ENCODE data around the gene SKIL.

The SKIL gene

GRCh38 chr3:170397685-170398084 lies 40.2 kb downstream of the SKIL start:
- DNase-seq (ENCODE audit: low read depth, low spot score) = no peak

- no peak for DNase-seq (ENCODE audit: low read depth, low spot score)
These were observed 47.6 kb downstream of the SKIL start for GRCh38 chr3:170405101-170405500.

- no peak for DNase-seq (ENCODE audit: low read depth, low spot score)
These were observed 53.0 kb downstream of the SKIL start for GRCh38 chr3:170410428-170411029.

GRCh38 chr3:170413291-170413690 lies 55.8 kb downstream of the SKIL start:
- no peak for DNase-seq (ENCODE audit: low read depth, low spot score)

GRCh38 chr3:170414202-170414663 lies 56.7 kb downstream of the SKIL start:
- DNase-seq (ENCODE audit: low read depth, low spot score) = peak; percentile 67

- no peak for DNase-seq (ENCODE audit: low read depth, low spot score)
These were observed 59.6 kb downstream of the SKIL start for GRCh38 chr3:170417090-170417489.

GRCh38 chr3:170418422-170419398 lies 61.2 kb downstream of the SKIL start, which contains the start of gene CLDN11:
CLDN11 (plus strand) TSS chr3:170418868; CDS start chr3:170419067, 199 bp downstream.
- DNase-seq (ENCODE audit: low read depth, low spot score) = no peak

GRCh38 chr3:170419557-170420087 lies 62.1 kb downstream of the SKIL start:
- no peak for DNase-seq (ENCODE audit: low read depth, low spot score)

GRCh38 chr3:170420307-170420821 lies 62.8 kb downstream of the SKIL start:
- DNase-seq (ENCODE audit: low read depth, low spot score) = no peak

GRCh38 chr3:170421111-170421641 lies 63.7 kb downstream of the SKIL start:
- no peak for DNase-seq (ENCODE audit: low read depth, low spot score)

- DNase-seq (ENCODE audit: low read depth, low spot score) = no peak
These were observed 64.2 kb downstream of the SKIL start for GRCh38 chr3:170421758-170422157.

- DNase-seq (ENCODE audit: low read depth, low spot score) = no peak
These were observed 65.6 kb downstream of the SKIL start for GRCh38 chr3:170423001-170423615.

GRCh38 chr3:170424879-170425278 lies 67.4 kb downstream of the SKIL start:
- DNase-seq (ENCODE audit: low read depth, low spot score) = no peak

- DNase-seq (ENCODE audit: low read depth, low spot score) = no peak
These were observed 68.2 kb downstream of the SKIL start for GRCh38 chr3:170425491-170426239.

- DNase-seq (ENCODE audit: low read depth, low spot score) = no peak
These were observed 68.8 kb downstream of the SKIL start for GRCh38 chr3:170426240-170426797.

- DNase-seq (ENCODE audit: low read depth, low spot score) = no peak
These were observed 70.6 kb downstream of the SKIL start for GRCh38 chr3:170428095-170428494.

- DNase-seq (ENCODE audit: low read depth, low spot score) = no peak
These were observed 71.5 kb downstream of the SKIL start for GRCh38 chr3:170429050-170429449.

- no peak for DNase-seq (ENCODE audit: low read depth, low spot score)
These were observed 73.5 kb downstream of the SKIL start for GRCh38 chr3:170431054-170431453.

- no peak for DNase-seq (ENCODE audit: low read depth, low spot score)
These were observed 74.9 kb downstream of the SKIL start for GRCh38 chr3:170432416-170432815.

- no peak for DNase-seq (ENCODE audit: low read depth, low spot score)
These were observed 79.2 kb downstream of the SKIL start for GRCh38 chr3:170436697-170437096.

All from brain pericyte (primary cell).